CD14-positive monocyte (primary cell): ENCODE measurements around the gene PPP1R1C. TPM values are rescaled to one million over a fixed set of nuclear protein-coding genes. Genes with fewer than 3 reads are reported as not detected.
"Not testable (repeated sequence)": the region's sequence is repeated elsewhere in the genome, so short reads cannot be mapped to it uniquely, and the experiment has no call there.

ENCODE experiments used
- DNase-seq, 3 donors: peaks; one replicate each; pipeline ENCODE4 v3.0.0-alpha.2; 2011 to 2022
- H2AFZ ChIP-seq: 2 replicates; pipeline ENCODE4 v1.6.0; 2012; ENCODE audit warnings: mild to moderate bottlenecking, low read depth, low read length, inconsistent platforms; ENCODE audit not compliant: insufficient read depth, poor library complexity, severe bottlenecking
- H3K27ac ChIP-seq, 2 donors: 1 replicate in 1 of 2; 2 replicates in 1 of 2; pipeline ENCODE4 v1.5.1; 2012 to 2013; ENCODE audit warnings: low read length in 2 of 2, control low read depth in 1 of 2, inconsistent platforms in 1 of 2, low read depth in 1 of 2, mild to moderate bottlenecking in 1 of 2
- H3K27me3 ChIP-seq, 2 donors: one replicate each; pipeline versions ENCODE4 v1.6.0 to v1.6.1; 2011 to 2013; ENCODE audit warnings: low read length in 2 of 2; ENCODE audit not compliant: control insufficient read depth in 2 of 2, insufficient read depth in 2 of 2
- H3K36me3 ChIP-seq, 2 donors: replicated peaks in 1 of 2; 1 replicate in 1 of 2; 2 replicates in 1 of 2; pipeline versions ENCODE4 v1.5.1 to v1.6.1; 2012 to 2013; ENCODE audit warnings: low read length in 2 of 2, control low read depth in 1 of 2, inconsistent platforms in 1 of 2, mild to moderate bottlenecking in 1 of 2; ENCODE audit not compliant: insufficient read depth in 2 of 2, control insufficient read depth in 1 of 2
- H3K4me1 ChIP-seq, 2 donors: 1 replicate in 1 of 2; 2 replicates in 1 of 2; pipeline versions ENCODE4 v1.5.1 to v1.6.1; 2012 to 2013; ENCODE audit warnings: low read length in 2 of 2, control low read depth in 1 of 2, inconsistent platforms in 1 of 2, mild to moderate bottlenecking in 1 of 2, moderate library complexity in 1 of 2; ENCODE audit not compliant: insufficient read depth in 2 of 2, control insufficient read depth in 1 of 2
- H3K4me2 ChIP-seq: replicated peaks from 2 replicates; pipeline ENCODE3; 2012; ENCODE audit warnings: low read length, moderate library complexity, mild to moderate bottlenecking; ENCODE audit not compliant: poor library complexity, severe bottlenecking; ENCODE audit errors: extremely low read depth
- H3K4me3 ChIP-seq, 3 experiments: fragments of 200-600 bp in 1 of 3; sonication (generic) in 1 of 3; replicated peaks in 1 of 3; 1 replicate in 2 of 3; 2 replicates in 1 of 3; pipeline ENCODE4 v1.5.1; 2011 to 2013; ENCODE audit warnings: low read length in 3 of 3, mild to moderate bottlenecking in 3 of 3, control low read depth in 2 of 3, low read depth in 2 of 3, inconsistent platforms in 1 of 3, moderate library complexity in 1 of 3
- H3K79me2 ChIP-seq: 2 replicates; pipeline ENCODE4 v1.6.0; 2012; ENCODE audit warnings: mild to moderate bottlenecking, control low read depth, inconsistent platforms, low read length, moderate library complexity; ENCODE audit not compliant: insufficient read depth
- H3K9ac ChIP-seq: 2 replicates; pipeline ENCODE4 v1.6.0; 2017; ENCODE audit warnings: low read length, mild to moderate bottlenecking; ENCODE audit not compliant: insufficient read depth, poor library complexity, severe bottlenecking
- H3K9me3 ChIP-seq, 2 donors: replicated peaks in 1 of 2; 1 replicate in 1 of 2; 2 replicates in 1 of 2; pipeline versions ENCODE4 v1.5.1 to v1.6.1; 2012 to 2013; ENCODE audit warnings: low read length in 2 of 2, control low read depth in 1 of 2; ENCODE audit not compliant: control insufficient read depth in 1 of 2, insufficient read depth in 1 of 2
- H4K20me1 ChIP-seq: 2 replicates; pipeline ENCODE4 v1.6.0; 2012; ENCODE audit warnings: mild to moderate bottlenecking, low read length, control low read depth, moderate library complexity; ENCODE audit not compliant: insufficient read depth
- H3K27ac Mint-ChIP-seq, 7 donors: one replicate each; pipeline ENCODE4 v1.8.0; 2020; ENCODE audit warnings: mild to moderate bottlenecking in 7 of 7, mixed read lengths in 7 of 7, moderate library complexity in 6 of 7, inconsistent platforms in 2 of 7
- H3K27me3 Mint-ChIP-seq, 3 donors: one replicate each; pipeline ENCODE4 v1.8.0; 2021 to 2022; ENCODE audit warnings: low read depth in 3 of 3, mild to moderate bottlenecking in 3 of 3, mixed read lengths in 3 of 3, moderate library complexity in 3 of 3, inconsistent platforms in 1 of 3
- H3K36me3 Mint-ChIP-seq, 2 donors: one replicate each; pipeline ENCODE4 v1.8.0; 2020; ENCODE audit warnings: mixed read lengths in 2 of 2, inconsistent platforms in 1 of 2, mild to moderate bottlenecking in 1 of 2
- H3K4me1 Mint-ChIP-seq: one replicate; pipeline ENCODE4 v1.8.0; 2020; ENCODE audit warnings: mild to moderate bottlenecking, mixed read lengths
- H3K4me3 Mint-ChIP-seq, 2 donors: one replicate each; pipeline ENCODE4 v1.8.0; 2020; ENCODE audit warnings: mild to moderate bottlenecking in 2 of 2, mixed read lengths in 2 of 2, moderate library complexity in 1 of 2
- H3K9me3 Mint-ChIP-seq, 7 donors: one replicate each; pipeline ENCODE4 v1.8.0; 2020 to 2022; ENCODE audit warnings: mixed read lengths in 7 of 7, mild to moderate bottlenecking in 6 of 7, moderate library complexity in 6 of 7, inconsistent platforms in 2 of 7
- WGBS: methylation state at CpG from one replicate; pipeline ENCODE4 v1.1.5; 2013; ENCODE audit warnings: missing lambda C conversion rate; ENCODE audit not compliant: insufficient coverage; 5-methylcytosine and 5-hydroxymethylcytosine counted together
- intact Hi-C, 2 donors: fragments of 100-400 bp; cut with micrococcal nuclease; formaldehyde crosslinking; loops; one replicate each; pipeline versions ENCODE4 v1.15.0 to v1.15.1; 2023
- polyA plus RNA-seq, 3 donors: library from polyadenylated mRNA; depleted of rRNA in 1 of 3; unstranded in 2 of 3; stranded (reverse) in 1 of 3; fragments of 300-500 nt in 2 of 3; fragments of >200 nt in 1 of 3; fragmentation: Illumina TruSeq in 2 of 3; gene quantifications; 1 replicate in 2 of 3; 2 replicates in 1 of 3; pipeline ENCODE4 v1.2.3, GENCODE V29; 2012 to 2021
- TF ChIP-seq, protein P1 (sequence below): fragments of 200-600 bp; IDR thresholded peaks from one replicate; pipeline ENCODE4 v1.8.0; 2022; ENCODE audit warnings: antibody characterized with exemption, mild to moderate bottlenecking

Gene PPP1R1C
- polyA plus RNA-seq, 3 donors = not detected

DNA sequence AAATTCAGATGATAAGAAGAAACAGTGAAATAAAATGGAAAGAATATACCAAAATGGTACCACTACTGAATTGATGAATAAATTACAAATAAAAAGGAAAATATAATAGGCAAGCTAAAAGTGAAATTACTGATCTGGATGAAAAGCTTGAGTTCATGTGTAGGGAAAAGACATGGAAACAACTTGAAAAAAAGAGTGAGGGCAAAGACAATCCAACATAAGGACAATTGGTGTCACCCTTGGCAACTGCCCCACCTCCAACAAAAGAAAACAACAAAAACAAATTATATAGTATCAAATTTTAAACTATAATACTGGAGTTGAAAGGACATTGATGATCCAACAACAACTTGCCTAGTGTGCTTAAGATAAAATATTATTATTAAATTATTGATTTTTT is 37.6 kb downstream of the PPP1R1C start:
- no peak overlapping the region for H3K4me2 ChIP-seq
- peaks cover 4 to 15% (median 7%) of the 10 kb centered on the region in 7 donors for H3K9me3 Mint-ChIP-seq
- TF ChIP-seq, protein P1, sequence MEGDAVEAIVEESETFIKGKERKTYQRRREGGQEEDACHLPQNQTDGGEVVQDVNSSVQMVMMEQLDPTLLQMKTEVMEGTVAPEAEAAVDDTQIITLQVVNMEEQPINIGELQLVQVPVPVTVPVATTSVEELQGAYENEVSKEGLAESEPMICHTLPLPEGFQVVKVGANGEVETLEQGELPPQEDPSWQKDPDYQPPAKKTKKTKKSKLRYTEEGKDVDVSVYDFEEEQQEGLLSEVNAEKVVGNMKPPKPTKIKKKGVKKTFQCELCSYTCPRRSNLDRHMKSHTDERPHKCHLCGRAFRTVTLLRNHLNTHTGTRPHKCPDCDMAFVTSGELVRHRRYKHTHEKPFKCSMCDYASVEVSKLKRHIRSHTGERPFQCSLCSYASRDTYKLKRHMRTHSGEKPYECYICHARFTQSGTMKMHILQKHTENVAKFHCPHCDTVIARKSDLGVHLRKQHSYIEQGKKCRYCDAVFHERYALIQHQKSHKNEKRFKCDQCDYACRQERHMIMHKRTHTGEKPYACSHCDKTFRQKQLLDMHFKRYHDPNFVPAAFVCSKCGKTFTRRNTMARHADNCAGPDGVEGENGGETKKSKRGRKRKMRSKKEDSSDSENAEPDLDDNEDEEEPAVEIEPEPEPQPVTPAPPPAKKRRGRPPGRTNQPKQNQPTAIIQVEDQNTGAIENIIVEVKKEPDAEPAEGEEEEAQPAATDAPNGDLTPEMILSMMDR = no peak
- no peak overlapping the region for H3K27ac Mint-ChIP-seq
- H3K4me1 Mint-ChIP-seq = no peaks in the 10 kb centered on the region
- H3K9ac ChIP-seq = no peak overlapping the region
- no peaks in the 10 kb centered on the region for H3K36me3 ChIP-seq
- H3K27me3 Mint-ChIP-seq = peaks cover 0 to 1% (median 0%) of the 10 kb centered on the region in 3 donors
- no peak overlapping the region for H3K4me3 ChIP-seq
- H3K4me1 ChIP-seq = no peaks in the 10 kb centered on the region
- no peak overlapping the region for H3K4me3 Mint-ChIP-seq
- H3K9me3 ChIP-seq = peaks cover 4 to 8% of the 10 kb centered on the region in 2 donors
- no peak overlapping the region for H2AFZ ChIP-seq
- H3K27ac ChIP-seq = no peak overlapping the region
- H3K27me3 ChIP-seq = no peaks in the 10 kb centered on the region
- H3K36me3 Mint-ChIP-seq = no peaks in the 10 kb centered on the region
- no peak for DNase-seq
- H3K79me2 ChIP-seq = no peaks in the 10 kb centered on the region
- intact Hi-C loops = no loop called here
- H4K20me1 ChIP-seq = no peaks in the 10 kb centered on the region

DNA sequence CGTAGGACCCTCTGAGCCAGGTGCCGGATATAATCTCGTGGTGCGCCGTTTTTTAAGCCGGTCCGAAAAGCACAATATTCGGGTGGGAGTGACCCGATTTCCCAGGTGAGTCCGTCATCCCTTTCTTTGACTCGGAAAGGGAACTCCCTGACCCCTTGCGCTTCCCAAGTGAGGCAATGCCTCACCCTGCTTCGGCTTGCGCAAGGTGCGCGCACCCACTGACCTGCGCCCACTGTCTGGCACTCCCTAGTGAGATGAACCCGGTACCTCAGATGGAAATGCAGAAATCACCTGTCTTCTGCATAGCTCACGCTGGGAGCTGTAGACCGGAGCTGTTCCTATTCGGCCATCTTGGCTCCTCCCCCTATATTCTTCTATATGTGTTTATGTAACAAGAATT is 45.2 kb downstream of the PPP1R1C start:
- H4K20me1 ChIP-seq, H3K4me3 Mint-ChIP-seq, H3K27me3 ChIP-seq, H3K4me3 ChIP-seq, H2AFZ ChIP-seq, H3K4me1 Mint-ChIP-seq, H3K27ac ChIP-seq, H3K9ac ChIP-seq, H3K36me3 Mint-ChIP-seq, H3K27ac Mint-ChIP-seq, H3K9me3 ChIP-seq, H3K79me2 ChIP-seq, H3K36me3 ChIP-seq, intact Hi-C loops, H3K4me1 ChIP-seq, DNase-seq, H3K4me2 ChIP-seq, H3K27me3 Mint-ChIP-seq: not testable (repeated sequence)
- WGBS = no CpG with 5 or more reads among the region's 21 CpGs
- peaks cover 0 to 11% (median 3%) of the 10 kb centered on the region in 7 donors for H3K9me3 Mint-ChIP-seq
